Kasumi-1 (cell line): ENCODE data around the gene CCSER1.
"Not testable (repeated sequence)": the region's sequence is repeated elsewhere in the genome, so short reads cannot be mapped to it uniquely, and the experiment has no call there.

Source experiments
- DNase-seq, 2 experiments: peaks; one replicate each; lab custom pipeline; 2025; lab: John Stamatoyannopoulos, UW

CCSER1 gene

GRCh38 chr4:91284480-91284879, 1157.3 kb downstream of the CCSER1 start:
- no peak for DNase-seq

DNA sequence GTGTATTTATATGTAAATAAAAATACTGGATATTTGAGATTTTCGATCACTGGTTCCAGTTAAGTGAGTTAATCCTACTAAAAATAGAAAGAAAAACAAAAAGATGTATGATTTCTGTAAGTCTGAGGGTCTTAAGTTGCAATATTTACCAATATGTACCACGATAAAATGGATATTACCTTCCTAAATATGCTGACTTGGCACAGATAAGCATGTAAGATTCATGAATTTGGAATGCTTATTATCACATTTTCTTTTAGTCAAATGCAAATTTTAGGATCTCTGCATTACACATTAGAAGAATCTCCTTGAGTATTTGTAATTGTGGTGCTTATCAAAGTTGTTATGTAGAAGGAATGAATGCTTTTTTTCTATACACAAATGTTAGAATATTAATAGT, 1158.3 kb downstream of the CCSER1 start:
- no peak for DNase-seq

GRCh38 chr4:91288702-91289311, 1161.6 kb downstream of the CCSER1 start:
- DNase-seq, result no peak

- DNase-seq, result no peak
Measured at GRCh38 chr4:91298156-91298700, 1171.0 kb downstream of the CCSER1 start.

DNA sequence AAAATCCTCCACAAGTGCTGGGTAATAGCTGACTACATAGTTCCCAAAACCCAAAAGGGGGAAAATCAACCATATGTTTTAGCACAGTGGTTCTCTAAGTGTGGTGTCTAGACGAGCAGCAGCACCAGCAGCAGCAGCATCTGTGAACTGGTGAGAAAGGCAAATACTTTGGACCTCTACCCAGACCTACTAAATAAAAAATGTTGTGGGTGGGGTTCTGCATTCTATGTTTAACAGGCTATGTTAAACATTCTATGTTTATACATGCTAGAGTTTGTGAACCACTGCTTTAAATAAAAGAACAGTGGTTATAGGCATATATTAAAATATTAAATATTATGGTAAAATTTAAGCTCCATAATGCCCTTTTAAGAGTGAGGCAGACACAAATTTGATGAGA, 1171.6 kb downstream of the CCSER1 start:
- no peak for DNase-seq

DNA sequence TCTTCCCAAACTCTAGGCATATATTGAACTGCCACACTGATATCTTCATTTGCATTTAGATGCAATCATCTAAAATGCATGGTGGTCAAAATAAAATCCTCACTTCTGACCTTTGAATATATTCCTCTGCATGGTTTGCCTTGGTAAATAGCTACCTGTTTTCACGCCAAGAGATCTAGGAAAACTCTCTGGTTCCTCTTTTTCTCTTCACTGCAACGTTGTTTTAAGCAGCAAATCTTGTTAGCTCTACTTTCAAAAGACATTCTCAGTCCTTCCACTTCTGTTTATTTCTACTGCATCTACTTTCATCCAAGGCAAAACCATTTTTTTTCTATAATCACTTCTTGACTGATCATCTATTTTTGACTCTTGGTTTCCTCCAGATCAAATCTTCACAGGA, 1174.9 kb downstream of the CCSER1 start:
- no peak for DNase-seq

- DNase-seq, result no peak
Measured at GRCh38 chr4:91304292-91304691, 1177.1 kb downstream of the CCSER1 start.

DNA sequence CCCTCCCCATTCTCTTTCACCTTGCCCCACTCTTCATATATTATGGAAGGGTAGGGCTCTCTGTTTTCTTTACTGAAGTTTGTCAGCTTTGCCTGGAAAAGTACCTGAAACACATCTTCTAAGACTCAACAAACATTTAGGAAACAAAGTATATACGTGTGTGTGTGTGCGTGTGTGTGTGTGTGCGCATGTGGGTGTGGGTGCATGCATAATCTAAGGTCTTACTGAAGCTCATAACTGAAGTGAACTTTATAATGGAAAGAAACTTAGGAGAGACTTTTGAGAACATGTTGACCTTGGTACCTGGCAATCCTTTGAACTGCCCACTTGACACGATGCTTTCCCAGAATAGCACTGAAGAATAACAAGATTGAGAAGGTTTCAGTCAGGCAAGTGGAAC, 1190.2 kb downstream of the CCSER1 start:
- no peak for DNase-seq

GRCh38 chr4:91319556-91320268, 1192.5 kb downstream of the CCSER1 start:
- DNase-seq, result no peak

GRCh38 chr4:91322961-91323360, 1195.8 kb downstream of the CCSER1 start:
- no peak for DNase-seq

DNA sequence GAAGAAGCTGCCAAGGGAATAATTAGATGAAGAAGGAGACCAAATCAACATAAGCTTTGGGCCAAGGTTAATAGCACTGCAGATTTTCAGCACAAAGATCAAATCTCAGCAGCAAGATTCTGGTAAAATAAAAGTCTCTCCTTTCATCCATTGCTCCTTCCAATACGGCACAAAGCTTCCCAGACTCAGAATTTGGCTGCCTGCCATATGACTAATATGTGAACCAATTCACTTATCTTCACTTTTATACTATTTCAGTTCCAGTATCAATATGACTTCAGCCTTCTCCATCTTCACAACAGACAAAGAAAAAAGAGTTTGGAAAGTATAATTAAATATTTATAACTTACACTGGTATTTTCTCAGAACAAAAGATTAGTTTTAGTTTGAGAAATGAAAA, 1198.3 kb downstream of the CCSER1 start:
- DNase-seq, result no peak

GRCh38 chr4:91326167-91326566, 1199.0 kb downstream of the CCSER1 start:
- peak; percentile 5 to 14 for DNase-seq

DNA sequence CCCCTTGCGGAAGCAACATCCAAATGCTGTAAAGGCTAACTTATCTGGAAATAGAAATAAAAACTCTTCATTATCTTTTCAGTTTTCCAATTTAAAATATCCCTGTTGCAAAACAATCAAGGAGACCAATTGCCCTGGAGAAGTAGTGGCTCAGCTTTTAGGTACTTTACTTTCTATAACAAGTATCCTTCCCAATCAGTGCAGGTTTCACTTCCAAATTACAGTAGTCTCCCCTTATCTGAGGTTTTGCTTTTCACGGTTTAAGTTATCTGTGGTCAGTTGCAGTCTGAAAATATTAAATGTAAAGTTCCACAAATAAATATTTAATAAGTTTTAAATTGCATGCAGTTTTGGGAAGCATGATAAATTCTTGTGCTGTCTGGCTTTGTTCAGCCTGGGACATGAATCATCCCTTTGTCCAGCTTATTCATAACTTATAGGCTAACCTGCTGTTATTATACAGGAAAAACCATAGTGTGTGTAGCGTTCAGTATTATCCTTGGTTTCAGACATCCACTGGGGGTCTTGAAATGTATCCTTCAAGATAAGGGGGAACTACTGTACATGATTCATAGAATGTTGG, 1203.5 kb downstream of the CCSER1 start:
- no peak for DNase-seq

DNA sequence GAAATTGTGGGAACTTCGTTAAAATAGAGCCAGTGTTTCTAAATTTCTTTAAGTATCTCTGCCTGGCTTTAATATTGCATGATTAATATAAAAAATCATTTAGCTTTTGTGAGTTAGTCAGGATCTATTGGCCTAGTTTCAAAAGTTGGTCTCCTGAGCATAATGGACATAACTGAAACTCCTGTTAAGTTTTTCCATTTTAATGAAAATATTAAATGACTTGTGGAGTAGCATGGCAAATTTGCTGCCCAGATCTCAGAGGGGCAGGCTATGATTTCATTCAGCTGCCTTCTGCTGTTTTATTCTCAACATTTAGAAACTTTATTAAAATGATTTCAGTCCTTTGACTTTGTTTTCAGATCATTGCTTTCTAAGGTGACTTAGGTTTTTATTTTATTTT, 1213.6 kb downstream of the CCSER1 start:
- no peak for DNase-seq

- DNase-seq, result no peak
Measured at GRCh38 chr4:91345632-91346031, 1218.4 kb downstream of the CCSER1 start.

GRCh38 chr4:91356496-91356895, 1229.3 kb downstream of the CCSER1 start:
- DNase-seq, result not testable (repeated sequence)

GRCh38 chr4:91358016-91358415, 1230.8 kb downstream of the CCSER1 start:
- not testable (repeated sequence) for DNase-seq

- not testable (repeated sequence) for DNase-seq
Measured at GRCh38 chr4:91358621-91359020, 1231.4 kb downstream of the CCSER1 start.

DNA sequence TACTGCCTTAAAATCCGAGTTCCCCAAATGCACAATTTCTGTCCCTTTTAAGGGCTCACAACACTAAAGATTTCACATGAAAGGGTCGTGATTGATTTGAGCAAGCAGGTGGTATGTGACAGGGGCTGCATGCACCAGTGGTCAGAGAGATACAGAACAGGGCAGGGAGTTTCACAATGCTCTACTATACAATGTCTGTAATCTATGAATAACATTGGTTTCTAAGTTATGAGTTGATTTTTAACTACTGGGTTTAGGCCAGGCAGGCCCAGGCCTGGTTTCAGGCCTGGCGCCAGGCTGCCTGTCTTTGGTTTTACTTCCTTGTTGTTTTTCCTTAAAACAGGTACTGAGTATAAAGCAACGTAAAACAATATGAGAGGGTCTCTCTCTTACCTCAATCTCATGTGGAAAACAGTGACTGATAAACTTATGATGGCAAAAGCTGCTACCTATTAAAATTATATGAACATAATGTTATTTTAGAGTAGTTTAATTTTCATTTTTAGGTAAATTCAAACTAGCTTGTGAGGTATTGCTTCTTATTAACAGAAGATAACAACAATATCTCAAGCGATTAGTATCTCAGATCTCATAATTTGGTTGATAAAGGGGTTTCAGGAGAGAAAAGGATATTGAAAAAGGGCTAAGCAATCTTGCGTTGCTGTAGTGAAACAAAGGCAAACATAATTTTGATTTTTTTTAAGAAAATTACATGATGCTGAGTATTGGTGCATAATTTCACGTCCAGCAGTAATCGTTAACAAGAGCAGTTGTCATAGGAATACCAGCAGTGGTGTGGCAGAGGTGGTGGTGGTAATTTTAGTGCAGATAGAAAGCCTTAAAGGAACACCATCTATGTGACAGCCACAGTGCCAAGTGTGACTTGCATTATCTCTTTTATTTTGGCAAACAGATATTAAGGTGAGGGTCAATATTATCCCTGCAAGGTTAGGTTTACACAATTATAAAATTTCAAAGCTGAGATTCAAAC, 1232.1 kb downstream of the CCSER1 start:
- DNase-seq, result no peak

DNA sequence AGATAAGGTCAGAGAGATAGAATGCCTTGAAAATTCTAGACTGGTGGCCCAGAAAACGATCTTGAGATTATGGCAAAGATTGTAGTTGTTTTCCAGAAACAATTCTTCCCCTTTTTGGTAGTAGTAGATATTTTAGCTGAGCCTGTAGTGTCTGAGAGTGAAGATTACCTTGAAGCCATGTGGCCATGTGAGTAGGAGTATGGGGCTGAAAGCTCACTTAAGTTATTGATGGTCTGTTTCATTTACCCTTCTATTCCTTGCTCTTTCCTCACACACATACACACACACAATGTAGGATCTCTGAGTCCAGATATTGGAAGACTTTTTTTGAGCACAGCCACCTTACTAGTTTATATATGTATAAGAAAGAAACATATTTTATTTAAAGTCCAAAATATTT, 1234.9 kb downstream of the CCSER1 start:
- DNase-seq, result no peak

GRCh38 chr4:91366554-91366953, 1239.4 kb downstream of the CCSER1 start:
- no peak for DNase-seq

- no peak for DNase-seq
Measured at GRCh38 chr4:91369116-91369515, 1241.9 kb downstream of the CCSER1 start.
